ENCODE measurements around the gene SCG5.

DNA sequence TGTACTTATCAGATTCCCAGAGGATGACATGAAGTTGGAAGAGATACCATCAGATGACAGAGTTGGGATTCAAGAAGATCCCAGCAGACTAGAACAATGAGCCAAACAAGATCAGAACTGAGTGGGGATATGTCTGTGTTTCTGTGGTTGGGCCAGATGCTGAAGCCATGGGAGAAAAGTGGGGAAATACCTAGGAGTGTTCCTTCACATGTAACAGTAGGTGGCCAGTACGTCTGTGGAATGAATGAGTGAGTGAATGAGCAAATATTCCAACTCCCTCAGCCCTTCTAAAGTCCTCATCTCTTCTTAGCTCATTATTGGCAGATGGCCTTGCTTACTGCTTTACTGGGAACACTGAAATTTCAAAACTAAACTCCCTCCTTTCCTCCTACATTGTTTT is 44.1 kb downstream of the SCG5 start:
- TF ChIP-seq, protein P1, sequence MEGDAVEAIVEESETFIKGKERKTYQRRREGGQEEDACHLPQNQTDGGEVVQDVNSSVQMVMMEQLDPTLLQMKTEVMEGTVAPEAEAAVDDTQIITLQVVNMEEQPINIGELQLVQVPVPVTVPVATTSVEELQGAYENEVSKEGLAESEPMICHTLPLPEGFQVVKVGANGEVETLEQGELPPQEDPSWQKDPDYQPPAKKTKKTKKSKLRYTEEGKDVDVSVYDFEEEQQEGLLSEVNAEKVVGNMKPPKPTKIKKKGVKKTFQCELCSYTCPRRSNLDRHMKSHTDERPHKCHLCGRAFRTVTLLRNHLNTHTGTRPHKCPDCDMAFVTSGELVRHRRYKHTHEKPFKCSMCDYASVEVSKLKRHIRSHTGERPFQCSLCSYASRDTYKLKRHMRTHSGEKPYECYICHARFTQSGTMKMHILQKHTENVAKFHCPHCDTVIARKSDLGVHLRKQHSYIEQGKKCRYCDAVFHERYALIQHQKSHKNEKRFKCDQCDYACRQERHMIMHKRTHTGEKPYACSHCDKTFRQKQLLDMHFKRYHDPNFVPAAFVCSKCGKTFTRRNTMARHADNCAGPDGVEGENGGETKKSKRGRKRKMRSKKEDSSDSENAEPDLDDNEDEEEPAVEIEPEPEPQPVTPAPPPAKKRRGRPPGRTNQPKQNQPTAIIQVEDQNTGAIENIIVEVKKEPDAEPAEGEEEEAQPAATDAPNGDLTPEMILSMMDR (conservative IDR thresholded peaks at IDR 0.05 in 1 of 2, IDR thresholded peaks at IDR 0.05 in 1 of 2; ENCODE audit: extremely low read depth in 1 of 2, insufficient read depth in 1 of 2, low read depth in 1 of 2, low read length in 2 of 2): no peak
- no peak for TF ChIP-seq EZH2 (IDR thresholded peaks at IDR 0.05; ENCODE audit: borderline replicate concordance, low read length)

Measured in mammary epithelial cell (primary cell).